Tibial artery (tissue), 4 donors: ENCODE measurements around the gene BRD7.

Experiments
- DNase-seq, 2 donors: peaks; one replicate each; pipeline ENCODE4 v3.0.0-alpha.2; 2019
- H3K27ac ChIP-seq, 2 donors: fragments of 200-600 bp; sonication (generic) in 1 of 2; 1 replicate in 1 of 2; 2 replicates in 1 of 2; pipeline ENCODE4 v1.5.1; 2018 to 2019; ENCODE audit warnings: mild to moderate bottlenecking in 1 of 2
- H3K27me3 ChIP-seq, 2 donors: fragments of 200-600 bp; sonication (generic) in 1 of 2; one replicate each; pipeline versions ENCODE4 v1.5.1 to v1.6.0; 2016 to 2019
- H3K36me3 ChIP-seq, 3 donors: fragments of 200-600 bp; sonication (generic) in 2 of 3; one replicate each; pipeline ENCODE4 v1.5.1; 2016 to 2019; ENCODE audit warnings: mild to moderate bottlenecking in 2 of 3
- H3K4me1 ChIP-seq, 4 donors: fragments of 200-600 bp; sonication (generic) in 2 of 4; 1 replicate in 3 of 4; 2 replicates in 1 of 4; pipeline ENCODE4 v1.5.1; 2016 to 2019
- H3K4me3 ChIP-seq, 2 donors: fragments of 200-600 bp; sonication (generic) in 1 of 2; 1 replicate in 1 of 2; 2 replicates in 1 of 2; pipeline ENCODE4 v1.5.1; 2018 to 2019; ENCODE audit warnings: mild to moderate bottlenecking in 2 of 2
- H3K9me3 ChIP-seq, 3 donors: fragments of 200-600 bp; sonication (generic) in 1 of 3; one replicate each; pipeline ENCODE4 v1.5.1; 2016 to 2019
- intact Hi-C: fragments of 100-400 bp; cut with DNase I; formaldehyde crosslinking; loops from one replicate; pipeline ENCODE4 v1.15.0; 2023; ENCODE audit warnings: low total_unique reads
- TF ChIP-seq, protein P1 (sequence below), 2 experiments: fragments of 200-600 bp in 1 of 2; fragments of 450-650 bp in 1 of 2; IDR thresholded peaks; one replicate each; pipeline ENCODE4 v1.5.1; 2017 to 2019; ENCODE audit warnings: antibody characterized with exemption in 2 of 2, mild to moderate bottlenecking in 1 of 2, moderate library complexity in 1 of 2

The BRD7 gene

DNA sequence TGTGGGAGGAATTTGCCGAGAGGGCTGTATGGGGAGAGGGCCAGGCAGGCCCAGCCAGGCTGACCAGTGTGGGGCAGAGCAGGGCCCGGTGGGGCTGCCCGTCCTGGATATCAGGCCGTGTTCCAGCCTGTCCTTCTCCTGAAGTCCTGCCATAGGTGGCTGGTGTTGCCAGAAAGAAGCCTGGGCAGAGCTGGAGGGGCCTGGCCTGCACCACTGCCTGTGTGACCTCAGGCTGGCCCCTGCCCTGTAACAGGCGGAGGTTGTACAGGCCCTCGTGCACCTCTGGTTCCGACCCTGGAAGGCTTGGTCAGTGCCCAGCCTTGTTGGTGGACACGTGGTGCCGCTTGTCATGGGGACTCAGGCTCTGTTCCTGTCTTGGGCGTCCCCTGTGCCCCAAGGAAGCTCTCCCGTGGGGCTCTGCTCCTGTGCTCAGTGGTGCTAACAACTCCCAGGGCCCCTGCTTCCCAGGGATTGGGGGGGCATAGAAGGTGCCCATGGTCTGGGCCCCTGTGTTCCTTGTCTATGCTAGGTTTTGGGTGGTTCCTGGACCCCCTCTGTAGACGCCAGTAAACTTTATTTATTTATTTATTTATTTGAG, 69.2 kb downstream of the BRD7 start:
- TF ChIP-seq, protein P1, sequence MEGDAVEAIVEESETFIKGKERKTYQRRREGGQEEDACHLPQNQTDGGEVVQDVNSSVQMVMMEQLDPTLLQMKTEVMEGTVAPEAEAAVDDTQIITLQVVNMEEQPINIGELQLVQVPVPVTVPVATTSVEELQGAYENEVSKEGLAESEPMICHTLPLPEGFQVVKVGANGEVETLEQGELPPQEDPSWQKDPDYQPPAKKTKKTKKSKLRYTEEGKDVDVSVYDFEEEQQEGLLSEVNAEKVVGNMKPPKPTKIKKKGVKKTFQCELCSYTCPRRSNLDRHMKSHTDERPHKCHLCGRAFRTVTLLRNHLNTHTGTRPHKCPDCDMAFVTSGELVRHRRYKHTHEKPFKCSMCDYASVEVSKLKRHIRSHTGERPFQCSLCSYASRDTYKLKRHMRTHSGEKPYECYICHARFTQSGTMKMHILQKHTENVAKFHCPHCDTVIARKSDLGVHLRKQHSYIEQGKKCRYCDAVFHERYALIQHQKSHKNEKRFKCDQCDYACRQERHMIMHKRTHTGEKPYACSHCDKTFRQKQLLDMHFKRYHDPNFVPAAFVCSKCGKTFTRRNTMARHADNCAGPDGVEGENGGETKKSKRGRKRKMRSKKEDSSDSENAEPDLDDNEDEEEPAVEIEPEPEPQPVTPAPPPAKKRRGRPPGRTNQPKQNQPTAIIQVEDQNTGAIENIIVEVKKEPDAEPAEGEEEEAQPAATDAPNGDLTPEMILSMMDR (IDR thresholded peaks at IDR 0.05), result no peak
- Histone ChIP-seq H3K27ac (no peak overlapping the region), H3K27me3 (no peaks in the 10 kb centered on the region), H3K4me3 (no peak overlapping the region), H3K36me3 (peaks cover 0 to 2% (median 0%) of the 10 kb centered on the region in 3 donors), H3K4me1 (peaks cover 0 to 3% (median 0%) of the 10 kb centered on the region in 4 donors), H3K9me3 (no peaks in the 10 kb centered on the region)
- DNase-seq, result peak; percentile 18 to 53
- intact Hi-C loops, result no loop called here

DNA sequence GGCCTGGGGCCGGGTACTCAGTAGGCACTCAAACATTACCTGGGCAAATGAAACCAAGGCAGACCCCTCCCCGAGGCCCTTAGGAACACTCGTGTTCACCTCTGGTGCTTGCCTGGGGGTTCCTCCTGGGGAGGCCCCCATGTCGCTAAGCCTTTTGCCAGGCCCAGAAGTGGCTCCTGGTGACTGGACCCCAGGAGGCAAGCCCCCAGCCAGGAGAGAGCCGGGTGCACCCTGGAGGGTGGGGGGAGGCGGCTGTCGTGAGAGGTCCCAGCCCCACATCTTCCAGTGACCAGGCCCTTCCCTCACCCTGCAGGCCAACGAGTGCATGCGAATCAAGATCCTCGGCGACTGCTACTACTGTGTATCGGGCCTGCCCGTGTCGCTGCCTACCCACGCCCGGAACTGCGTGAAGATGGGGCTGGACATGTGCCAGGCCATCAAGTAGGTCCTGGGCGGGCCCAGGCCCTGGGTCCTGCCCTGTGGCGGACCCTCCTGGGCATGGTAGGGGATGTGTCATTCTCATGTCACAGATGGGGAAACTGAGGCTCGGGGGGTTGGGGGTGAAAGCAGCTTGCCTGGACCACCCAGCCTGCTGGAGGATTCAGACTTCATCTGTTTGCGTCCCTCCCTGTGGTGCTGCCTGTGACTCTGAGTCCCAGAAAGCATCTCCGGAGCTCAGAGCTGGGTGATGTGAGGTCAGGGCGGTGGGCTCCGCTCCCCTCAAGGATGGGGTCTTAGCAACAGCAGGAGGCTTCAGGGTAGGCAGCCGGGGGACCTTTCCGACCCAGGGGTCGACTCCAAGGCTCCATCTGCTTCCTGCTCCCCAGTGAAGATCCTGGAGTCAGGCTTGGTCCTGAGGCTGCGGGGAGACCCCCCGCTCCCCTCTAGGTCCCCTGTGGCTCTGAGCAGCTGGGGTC, 69.9 kb downstream of the BRD7 start:
- H3K4me1 ChIP-seq, result peaks cover 0 to 2% (median 0%) of the 10 kb centered on the region in 4 donors
- peaks cover 0 to 3% (median 0%) of the 10 kb centered on the region in 3 donors for H3K36me3 ChIP-seq
- H3K27me3 ChIP-seq, result no peaks in the 10 kb centered on the region
- TF ChIP-seq, protein P1 (IDR thresholded peaks at IDR 0.05), result no peak
- no peak overlapping the region for H3K27ac ChIP-seq
- H3K9me3 ChIP-seq, result no peaks in the 10 kb centered on the region
- DNase-seq, result peak; percentile 19 to 59
- intact Hi-C loops, result no loop called here
- no peak overlapping the region for H3K4me3 ChIP-seq

DNA sequence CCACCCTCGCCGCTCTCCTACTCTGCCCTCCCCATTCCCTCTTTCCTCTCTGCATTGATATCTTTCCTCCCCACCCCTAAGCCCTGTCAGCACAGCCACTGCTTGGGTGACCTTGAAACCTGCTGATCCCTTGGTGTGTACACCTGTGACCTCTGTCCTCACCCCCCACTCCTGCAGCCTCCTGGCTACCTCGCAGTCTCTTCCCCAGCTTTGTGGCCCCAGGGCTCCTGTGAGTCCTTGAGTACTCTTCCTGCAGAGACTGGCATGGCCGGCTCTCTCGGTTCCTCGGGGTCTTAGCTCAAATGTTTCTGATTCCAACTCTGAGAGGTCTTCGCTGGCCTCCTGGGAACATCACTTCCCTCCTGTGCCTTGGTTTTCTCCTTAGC, 70.7 kb downstream of the BRD7 start:
- TF ChIP-seq, protein P1 (IDR thresholded peaks at IDR 0.05), result no peak
- Histone ChIP-seq H3K27ac (no peak overlapping the region), H3K4me1 (no peaks in the 10 kb centered on the region), H3K27me3 (no peaks in the 10 kb centered on the region), H3K36me3 (peaks cover 0 to 3% (median 0%) of the 10 kb centered on the region in 3 donors), H3K4me3 (no peak overlapping the region), H3K9me3 (no peaks in the 10 kb centered on the region)
- intact Hi-C loops, result no loop called here
- peak in 1 of 2 donors; percentile 17 for DNase-seq

GRCh38 chr16:50297301-50298074, 71.3 kb downstream of the BRD7 start:
- Histone ChIP-seq H3K4me3 (no peak overlapping the region), H3K9me3 (no peaks in the 10 kb centered on the region), H3K36me3 (peaks cover 0 to 3% (median 0%) of the 10 kb centered on the region in 3 donors), H3K27ac (no peak overlapping the region), H3K4me1 (no peaks in the 10 kb centered on the region), H3K27me3 (no peaks in the 10 kb centered on the region)
- intact Hi-C loops, result no loop called here
- peak; percentile 19 to 62 for DNase-seq
- TF ChIP-seq, protein P1 (IDR thresholded peaks at IDR 0.05), result no peak

DNA sequence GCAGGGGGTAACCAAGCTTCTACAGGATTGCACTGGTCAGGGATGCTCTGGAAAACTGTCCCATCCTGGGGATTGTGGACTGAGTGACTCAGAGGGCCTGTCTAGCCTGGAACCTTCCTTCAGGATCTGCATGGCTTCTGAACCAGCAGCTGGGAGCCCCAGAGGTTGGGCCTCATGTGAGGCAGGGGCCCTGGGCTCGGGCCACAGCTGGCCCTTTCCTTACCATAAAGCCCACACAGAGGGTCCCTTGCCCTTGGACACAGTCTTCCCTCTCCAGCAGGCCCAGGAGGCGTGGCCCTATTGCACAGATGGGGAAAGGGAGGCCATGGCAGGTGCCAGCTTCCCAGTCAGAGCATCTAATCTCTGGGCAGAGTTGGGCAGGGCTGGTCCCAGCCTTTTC, 72.0 kb downstream of the BRD7 start:
- no peaks in the 10 kb centered on the region for H3K27me3 ChIP-seq
- no peak overlapping the region for H3K27ac ChIP-seq
- intact Hi-C loops, result no loop called here
- H3K36me3 ChIP-seq, result peaks cover 0 to 3% (median 0%) of the 10 kb centered on the region in 3 donors
- DNase-seq, result peak in 1 of 2 donors; percentile 32
- no peaks in the 10 kb centered on the region for H3K4me1 ChIP-seq
- H3K4me3 ChIP-seq, result no peak overlapping the region
- H3K9me3 ChIP-seq, result no peaks in the 10 kb centered on the region
- TF ChIP-seq, protein P1 (IDR thresholded peaks at IDR 0.05), result no peak
